ENCODE data around the gene ANKS1B.

- TF ChIP-seq CTCF (IDR thresholded peaks at IDR 0.05 in 2 of 3, conservative IDR thresholded peaks at IDR 0.05 in 1 of 3; ENCODE audit: borderline replicate concordance in 1 of 3, insufficient read depth in 1 of 3, low read depth in 2 of 3, low read length in 2 of 3) (no peak), POLR2AphosphoS5 (IDR thresholded peaks at IDR 0.05; ENCODE audit: low read depth, low read length) (no peak), EZH2phosphoT487 (IDR thresholded peaks at IDR 0.05; ENCODE audit: borderline replicate concordance) (no peak), POLR2A (IDR thresholded peaks at IDR 0.05; ENCODE audit: borderline replicate concordance, extremely low read depth, insufficient read depth, insufficient read length) (no peak), CEBPB (IDR thresholded peaks at IDR 0.05; ENCODE audit: low read depth) (no peak), YY1 (IDR thresholded peaks at IDR 0.05; ENCODE audit: extremely low read depth, insufficient replicate concordance, low read depth, low read length) (no peak), ZNF274 (IDR thresholded peaks at IDR 0.05; ENCODE audit: low read depth, low read length) (no peak), CBX3 (IDR thresholded peaks at IDR 0.05; ENCODE audit: low read depth) (no peak)
Measured at GRCh38 chr12:99549196-99549595, 435.5 kb downstream of the ANKS1B start.

All from HCT116 (cell line).